Ishikawa (cell line): ENCODE results near the gene LRRC59.

Experiments
- CEBPB ChIP-seq: IDR thresholded peaks from 2 replicates; pipeline ENCODE4 v1.6.1; 2012
- CREB1 ChIP-seq: IDR thresholded peaks from 2 replicates; pipeline ENCODE4 v1.6.1; 2012; ENCODE audit warnings: low read depth
- EGR1 ChIP-seq: IDR thresholded peaks from 2 replicates; pipeline ENCODE4 v1.6.1; 2012
- EP300 ChIP-seq: IDR thresholded peaks from 2 replicates; pipeline ENCODE4 v1.6.1; 2012; ENCODE audit warnings: borderline replicate concordance
- FOXM1 ChIP-seq: IDR thresholded peaks from 2 replicates; pipeline ENCODE4 v1.6.1; 2012; ENCODE audit warnings: low read depth, borderline replicate concordance
- MAX ChIP-seq: IDR thresholded peaks from 2 replicates; pipeline ENCODE4 v1.6.1; 2012
- NFIC ChIP-seq: IDR thresholded peaks from 2 replicates; pipeline ENCODE4 v1.6.1; 2012
- RAD21 ChIP-seq: IDR thresholded peaks from 2 replicates; pipeline ENCODE4 v1.6.1; 2012; ENCODE audit warnings: low read depth
- REST ChIP-seq: IDR thresholded peaks from 2 replicates; pipeline ENCODE4 v1.6.1; 2012; ENCODE audit warnings: low read depth, mild to moderate bottlenecking
- TAF1 ChIP-seq: IDR thresholded peaks from 2 replicates; pipeline ENCODE4 v1.6.1; 2012; ENCODE audit warnings: low read depth, mild to moderate bottlenecking
- TCF12 ChIP-seq: IDR thresholded peaks from 2 replicates; pipeline ENCODE4 v1.6.1; 2012; ENCODE audit warnings: low read depth
- TEAD4 ChIP-seq: IDR thresholded peaks from 2 replicates; pipeline ENCODE4 v1.6.1; 2012
- USF1 ChIP-seq: IDR thresholded peaks from 2 replicates; pipeline ENCODE4 v1.6.1; 2012
- YY1 ChIP-seq: IDR thresholded peaks from 2 replicates; pipeline ENCODE4 v1.6.1; 2012; ENCODE audit warnings: low read depth
- ZBTB7A ChIP-seq: IDR thresholded peaks from 2 replicates; pipeline ENCODE4 v1.6.1; 2012; ENCODE audit warnings: low read depth

LRRC59 gene

GRCh38 chr17:50430821-50431618, 33.7 kb upstream of the LRRC59 start:
- no peak for TF ChIP-seq MAX
- TF ChIP-seq TAF1, result no peak
- TF ChIP-seq TCF12, result no peak
- TF ChIP-seq YY1, result no peak

- no peak for TF ChIP-seq TAF1
- no peak for TF ChIP-seq TEAD4
- no peak for TF ChIP-seq TCF12
- TF ChIP-seq ZBTB7A, result no peak
- TF ChIP-seq EGR1, result no peak
- no peak for TF ChIP-seq CEBPB
- TF ChIP-seq NFIC, result no peak
- TF ChIP-seq RAD21, result no peak
- no peak for TF ChIP-seq YY1
- no peak for TF ChIP-seq CREB1
- no peak for TF ChIP-seq REST
- no peak for TF ChIP-seq EP300
- TF ChIP-seq FOXM1, result no peak
- TF ChIP-seq MAX, result no peak
- no peak for TF ChIP-seq USF1
Observed at GRCh38 chr17:50429793-50430192, 32.5 kb upstream of the LRRC59 start.

GRCh38 chr17:50428831-50429424, 31.6 kb upstream of the LRRC59 start:
- TF ChIP-seq YY1 (no peak), CEBPB (no peak), REST (no peak), RAD21 (no peak), CREB1 (no peak)

- TF ChIP-seq TCF12 (no peak), TAF1 (no peak), FOXM1 (no peak), USF1 (no peak), TEAD4 (no peak), ZBTB7A (no peak), CREB1 (no peak), EP300 (no peak), RAD21 (no peak), EGR1 (no peak), MAX (no peak), REST (no peak), YY1 (no peak), CEBPB (no peak), NFIC (no peak)
Observed at GRCh38 chr17:50426814-50427787, 29.8 kb upstream of the LRRC59 start.
